Activated T-cell treated with anti-CD3 and anti-CD28 coated beads for 48 hours (primary cell): Measurements from ENCODE around the gene CPA4.

Experiments used
- DNase-seq: peaks from one replicate; pipeline ENCODE4 v3.0.0-alpha.2; 2020; ENCODE audit warnings: low read depth

Gene CPA4

DNA sequence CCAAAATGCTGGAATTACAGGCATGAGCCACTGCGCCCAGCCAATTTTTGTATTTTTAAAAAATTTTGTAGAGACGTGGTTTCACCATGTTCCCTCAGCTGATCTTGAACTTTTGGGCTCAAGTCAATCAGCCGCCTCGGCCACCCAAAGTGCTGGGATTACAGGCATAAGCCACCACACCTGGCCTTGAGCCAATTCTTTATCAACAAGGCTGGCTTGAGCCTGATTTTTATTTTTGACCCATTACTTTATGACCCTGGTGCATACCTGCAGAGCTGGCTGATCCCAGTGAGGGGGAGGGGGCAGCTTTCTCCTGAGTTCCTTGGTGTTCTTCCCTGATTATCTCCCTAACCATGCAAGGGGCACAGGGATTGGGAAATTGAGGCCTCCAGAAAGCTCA is 71.5 kb downstream of the CPA4 start:
- no peak for DNase-seq

DNA sequence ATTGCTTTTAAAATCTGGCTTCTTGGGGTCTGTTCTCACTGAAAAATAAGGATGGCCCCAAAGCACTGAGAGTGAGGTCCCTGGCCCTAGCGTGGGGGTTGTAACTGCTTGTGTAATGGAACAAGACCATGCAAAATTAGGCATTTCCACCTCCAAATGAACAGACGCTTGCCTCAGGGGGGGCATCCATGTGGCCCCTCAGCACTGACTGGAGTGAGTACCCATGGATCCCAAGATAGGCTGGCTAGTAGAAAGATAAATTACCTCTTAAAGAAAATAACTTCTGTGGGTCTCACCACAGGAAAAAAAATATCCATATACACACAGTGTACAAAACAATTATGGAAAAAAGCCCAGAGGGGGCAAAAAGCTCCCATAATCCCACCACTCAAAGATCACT is 72.1 kb downstream of the CPA4 start:
- DNase-seq = no peak

DNA sequence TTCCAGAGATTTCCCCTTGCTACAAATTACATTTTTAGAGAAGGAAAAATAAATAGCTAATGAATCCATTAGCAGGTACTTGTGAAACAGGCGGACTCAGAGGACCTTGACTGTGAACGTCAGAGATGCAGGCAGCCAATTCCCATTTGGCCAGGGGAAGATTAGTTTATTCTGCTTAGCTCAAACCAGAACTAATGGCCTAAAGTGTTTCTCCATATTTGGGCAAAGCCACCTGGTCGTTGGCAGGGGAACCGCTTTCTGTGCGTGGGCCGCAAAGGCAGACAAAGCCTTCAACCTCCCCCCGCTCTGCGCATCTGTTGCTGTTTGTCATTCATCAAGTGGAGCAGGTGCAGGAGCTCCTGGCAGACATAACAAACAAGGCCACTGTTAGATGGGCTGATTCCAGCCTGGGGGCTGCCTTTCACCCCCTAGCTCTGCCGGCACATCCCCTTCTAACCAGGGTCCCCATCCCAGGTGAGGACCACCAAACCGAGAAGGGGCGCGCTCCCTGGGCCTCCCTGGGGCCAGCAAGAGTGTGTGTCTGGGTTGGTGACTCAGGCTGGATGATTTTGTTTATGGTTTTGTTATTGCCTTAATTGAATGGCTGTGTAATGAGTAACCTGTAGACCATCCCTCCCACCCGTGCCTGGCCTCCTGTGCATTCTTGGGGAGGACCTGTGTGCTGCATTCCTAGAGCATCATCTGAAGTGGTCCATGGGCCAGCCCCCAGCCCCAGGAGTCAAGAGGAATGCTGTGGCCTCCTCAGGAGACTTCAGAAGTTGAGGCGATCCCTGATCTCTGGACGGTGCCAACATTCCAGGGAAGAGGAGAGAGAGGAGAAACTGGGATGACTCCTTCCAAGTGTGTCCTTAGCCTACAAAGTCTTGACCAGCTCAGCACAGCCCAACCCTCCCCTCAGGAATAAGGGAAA is 72.8 kb downstream of the CPA4 start:
- no peak for DNase-seq

DNA sequence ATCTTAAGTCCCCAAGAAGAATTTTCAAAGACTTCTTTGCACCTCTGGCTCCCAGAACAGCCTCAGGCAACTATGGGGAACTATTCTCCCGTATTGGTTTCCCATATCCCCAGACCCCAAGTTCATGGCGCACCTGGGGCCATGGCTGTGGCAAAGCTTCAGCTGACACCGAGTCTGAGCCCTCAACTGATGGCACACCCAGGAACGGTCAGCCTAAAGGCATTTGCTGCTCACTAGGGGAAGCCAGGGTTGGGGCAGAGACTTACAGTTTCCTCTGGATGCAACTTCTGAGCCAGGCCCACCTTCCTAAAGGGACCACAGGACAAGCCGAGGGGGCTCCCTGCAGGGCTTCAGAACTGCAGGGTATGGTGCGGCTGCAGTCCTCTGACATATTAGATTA is 73.6 kb downstream of the CPA4 start:
- DNase-seq = no peak

DNA sequence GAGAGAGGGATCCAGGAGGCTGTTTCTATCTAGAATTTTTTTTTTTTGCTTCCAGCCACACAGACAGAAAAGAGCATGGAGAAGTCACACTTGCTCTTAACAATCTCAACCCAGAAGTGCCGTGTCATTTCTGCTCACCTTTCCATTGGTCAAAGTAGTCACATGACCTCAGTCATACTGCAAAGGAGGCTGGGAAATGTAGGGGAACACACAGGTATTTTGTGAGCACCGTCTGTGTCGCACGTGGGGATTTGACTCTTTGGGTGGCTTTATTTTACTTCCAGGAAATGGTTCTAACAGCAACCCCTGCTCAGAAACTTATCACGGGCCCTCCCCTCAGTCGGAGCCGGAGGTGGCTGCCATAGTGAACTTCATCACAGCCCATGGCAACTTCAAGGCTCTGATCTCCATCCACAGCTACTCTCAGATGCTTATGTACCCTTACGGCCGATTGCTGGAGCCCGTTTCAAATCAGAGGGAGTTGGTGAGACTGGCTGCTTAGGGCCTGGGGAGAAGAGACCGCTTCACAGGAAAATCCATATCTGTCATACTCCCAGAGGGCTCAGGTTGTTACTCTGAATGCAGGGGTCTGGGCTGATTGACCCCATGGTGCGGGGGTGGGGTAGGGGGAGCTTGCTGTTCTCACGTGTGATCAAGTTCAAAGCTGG is 74.3 kb downstream of the CPA4 start:
- DNase-seq = no peak

DNA sequence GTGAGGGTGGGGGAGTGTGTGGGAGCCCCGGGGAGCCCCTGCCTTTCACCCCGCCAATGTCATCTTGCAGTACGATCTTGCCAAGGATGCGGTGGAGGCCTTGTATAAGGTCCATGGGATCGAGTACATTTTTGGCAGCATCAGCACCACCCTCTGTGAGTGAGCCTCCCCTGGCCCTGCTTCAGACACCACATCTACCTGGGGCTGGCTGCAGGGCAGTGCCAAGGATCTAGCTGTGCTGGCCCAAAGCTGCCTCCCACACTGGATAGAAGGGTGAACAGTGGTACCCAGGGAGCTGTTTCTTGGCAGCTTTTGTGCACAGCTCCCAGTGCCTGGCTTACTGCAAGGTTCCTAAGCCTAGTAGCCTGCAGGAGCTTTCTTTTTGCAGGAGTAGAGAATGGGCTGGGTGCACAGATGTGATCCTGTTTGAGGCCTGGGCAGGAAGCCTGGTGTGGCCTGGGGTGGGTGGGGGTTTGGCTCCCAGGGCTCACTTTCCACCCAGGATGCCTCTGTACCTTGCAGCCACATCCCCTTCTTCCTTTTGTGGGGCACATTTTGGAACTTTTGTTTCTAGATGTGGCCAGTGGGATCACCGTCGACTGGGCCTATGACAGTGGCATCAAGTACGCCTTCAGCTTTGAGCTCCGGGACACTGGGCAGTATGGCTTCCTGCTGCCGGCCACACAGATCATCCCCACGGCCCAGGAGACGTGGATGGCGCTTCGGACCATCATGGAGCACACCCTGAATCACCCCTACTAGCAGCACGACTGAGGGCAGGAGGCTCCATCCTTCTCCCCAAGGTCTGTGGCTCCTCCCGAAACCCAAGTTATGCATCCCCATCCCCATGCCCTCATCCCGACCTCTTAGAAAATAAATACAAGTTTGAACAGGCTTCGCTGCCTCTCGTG is 75.1 kb downstream of the CPA4 start:
- DNase-seq = no peak

DNA sequence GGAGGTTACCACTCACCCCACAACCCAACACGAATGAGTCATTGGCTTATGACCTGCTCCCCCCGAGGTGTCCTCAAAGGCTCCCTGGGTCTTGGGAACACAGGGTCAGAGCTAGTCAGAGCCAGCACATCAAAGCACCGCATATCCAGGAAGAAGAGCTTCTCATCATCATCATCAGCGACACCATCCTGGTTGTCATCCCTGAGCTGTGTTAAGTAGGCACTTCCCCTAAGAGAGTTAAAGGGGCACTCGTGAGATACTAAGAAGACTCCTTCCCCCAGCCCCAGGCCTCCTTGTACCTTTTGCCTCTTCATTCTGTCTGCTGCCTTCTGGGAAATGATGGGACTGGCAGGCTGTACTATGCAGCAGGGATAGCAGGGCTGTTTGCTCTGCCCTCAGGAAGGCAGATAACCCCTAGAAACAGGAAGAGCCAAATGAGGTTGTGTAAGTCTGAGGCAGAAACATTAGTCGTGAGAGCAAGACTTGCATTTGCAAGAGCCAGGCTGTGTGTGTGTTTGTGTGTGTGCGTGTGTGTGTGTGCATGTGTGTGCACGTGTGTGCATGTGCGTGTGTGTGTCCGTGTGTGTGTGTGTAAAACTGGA is 76.2 kb downstream of the CPA4 start:
- DNase-seq = no peak

DNA sequence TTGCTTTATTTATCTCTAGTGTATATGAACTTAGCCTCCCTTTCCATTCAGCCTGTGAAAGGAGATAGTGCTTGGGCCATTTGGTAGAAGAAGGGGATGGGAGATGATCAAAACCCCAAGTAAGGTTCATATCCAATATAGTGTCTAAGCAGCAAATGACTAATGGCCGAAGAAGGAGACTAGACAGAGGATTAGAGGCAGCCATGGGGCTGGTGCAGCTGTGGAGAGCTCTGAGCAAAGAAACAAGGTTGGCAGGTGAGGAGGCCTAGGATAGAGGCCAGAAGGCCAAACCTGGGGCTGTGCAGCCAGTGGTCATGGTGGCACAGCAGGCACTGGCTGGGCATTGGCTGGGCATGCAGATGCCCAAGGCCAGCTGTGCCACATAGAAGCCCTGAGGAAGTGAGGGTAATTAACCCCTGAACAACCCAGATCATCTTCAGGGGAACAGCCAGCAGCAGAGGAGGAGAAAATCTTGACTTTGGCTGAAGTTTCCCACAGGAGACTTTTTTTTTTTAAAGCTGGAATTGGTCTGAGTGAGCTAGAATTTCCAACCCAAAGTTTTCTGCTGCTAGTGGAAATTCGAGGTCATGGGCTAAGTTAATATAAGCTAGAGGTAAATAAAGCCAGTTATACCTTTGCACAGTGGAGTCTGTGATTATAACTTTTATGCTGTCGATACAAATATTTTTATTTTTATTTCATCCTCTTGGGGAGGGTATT is 77.0 kb downstream of the CPA4 start:
- no peak for DNase-seq

DNA sequence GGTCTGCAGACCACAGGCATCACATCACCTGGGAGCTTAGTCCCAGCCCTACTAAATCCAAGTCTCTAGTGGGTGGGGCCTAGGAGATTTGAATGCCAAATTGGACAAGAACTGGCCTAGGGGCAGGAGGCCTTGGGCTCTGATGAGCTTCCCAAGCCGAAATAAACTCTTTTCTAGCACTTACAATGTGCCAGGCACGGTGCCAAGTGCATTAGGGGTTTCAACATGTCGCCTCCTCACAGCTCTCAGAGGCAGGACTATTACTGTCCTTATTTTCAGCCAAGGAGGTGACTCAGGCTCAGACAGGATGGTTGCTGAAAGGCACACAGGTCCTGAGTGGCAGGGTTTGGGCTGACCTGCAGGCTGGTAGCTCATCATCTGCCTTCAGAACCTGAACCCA is 78.1 kb downstream of the CPA4 start:
- DNase-seq = no peak

DNA sequence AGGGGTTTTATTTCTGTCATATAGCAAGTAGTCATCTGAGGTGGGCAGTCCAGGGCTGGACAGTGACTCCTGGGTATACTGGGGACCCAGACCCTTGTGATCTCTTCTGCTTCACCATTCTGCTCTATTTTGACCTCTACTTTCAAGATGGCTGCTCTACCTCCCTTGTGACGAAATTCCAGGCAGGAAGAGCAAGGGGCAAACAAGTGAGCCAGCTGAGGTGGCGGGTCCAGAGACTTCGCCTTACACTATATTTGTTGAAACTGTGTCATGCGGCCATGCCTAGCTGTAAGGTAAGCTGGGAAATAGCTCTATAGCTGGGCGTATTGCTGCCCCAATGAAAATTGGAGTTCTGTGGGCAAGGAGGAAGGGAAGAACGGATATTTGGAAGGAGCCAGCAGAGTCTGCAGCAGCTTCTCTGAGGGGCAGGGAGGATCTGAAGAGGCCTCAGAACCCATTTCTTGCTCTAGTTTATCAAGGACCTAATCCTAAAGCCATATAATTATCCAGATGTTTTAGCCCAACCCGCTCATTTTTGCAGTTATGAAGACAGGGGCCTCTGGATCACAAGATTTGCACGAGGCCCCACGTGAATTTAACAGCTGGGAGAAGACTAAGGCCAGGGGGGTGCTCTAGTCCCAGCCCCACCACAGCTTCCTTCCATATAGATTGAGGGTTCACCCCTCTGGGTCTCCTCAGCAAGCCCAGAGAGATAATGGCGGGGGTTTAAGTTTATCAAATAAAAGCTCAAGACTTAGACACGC is 79.6 kb downstream of the CPA4 start:
- DNase-seq = no peak
